CD4-positive, alpha-beta T cell treated with Interleukin-15 for 4 hours (primary cell): ENCODE data around the gene CHRNA3.

Experiments used
- DNase-seq: peaks from one replicate; pipeline ENCODE4 v3.0.0-alpha.2; 2020; ENCODE audit warnings: low spot score

The CHRNA3 gene

GRCh38 chr15:78620527-78621421, at the start of gene CHRNA3:
TSS of gene CHRNA3 (minus strand) at chr15:78620996. CDS start at chr15:78620794, 202 bp downstream.
- no peak for DNase-seq

GRCh38 chr15:78668987-78669386, 48.2 kb upstream of the CHRNA3 start:
- DNase-seq = no peak

- no peak for DNase-seq
Measured at GRCh38 chr15:78667578-78668236, 46.9 kb upstream of the CHRNA3 start.

- DNase-seq = no peak
Measured at GRCh38 chr15:78666010-78666409, 45.2 kb upstream of the CHRNA3 start.

- DNase-seq = no peak
Measured at GRCh38 chr15:78663703-78664102, 42.9 kb upstream of the CHRNA3 start.

GRCh38 chr15:78662028-78662427, 41.2 kb upstream of the CHRNA3 start:
- no peak for DNase-seq

GRCh38 chr15:78661001-78661400, 40.2 kb upstream of the CHRNA3 start:
- DNase-seq = no peak

GRCh38 chr15:78660584-78660983, 39.8 kb upstream of the CHRNA3 start:
- DNase-seq = no peak

- DNase-seq = no peak
Measured at GRCh38 chr15:78658823-78659222, 38.0 kb upstream of the CHRNA3 start.

- DNase-seq = no peak
Measured at GRCh38 chr15:78654272-78654671, 33.5 kb upstream of the CHRNA3 start.

- no peak for DNase-seq
Measured at GRCh38 chr15:78651930-78652615, 31.3 kb upstream of the CHRNA3 start.

GRCh38 chr15:78651007-78651406, 30.2 kb upstream of the CHRNA3 start:
- DNase-seq = no peak

- no peak for DNase-seq
Measured at GRCh38 chr15:78650022-78650421, 29.2 kb upstream of the CHRNA3 start.

- no peak for DNase-seq
Measured at GRCh38 chr15:78645009-78645408, 24.2 kb upstream of the CHRNA3 start.

- DNase-seq = no peak
Measured at GRCh38 chr15:78642331-78642730, 21.5 kb upstream of the CHRNA3 start.

GRCh38 chr15:78641749-78642275, 21.0 kb upstream of the CHRNA3 start:
- DNase-seq = no peak

GRCh38 chr15:78641102-78641748, 20.4 kb upstream of the CHRNA3 start, which contains the start of gene CHRNB4:
TSS of gene CHRNB4 (minus strand) at chr15:78641210. CDS start at chr15:78641133, 77 bp downstream.
- DNase-seq = no peak

- DNase-seq = no peak
Measured at GRCh38 chr15:78640527-78641101, 19.8 kb upstream of the CHRNA3 start.

GRCh38 chr15:78638658-78639314, 18.0 kb upstream of the CHRNA3 start:
- DNase-seq = peak; percentile 17

- DNase-seq = no peak
Measured at GRCh38 chr15:78637776-78638435, 17.1 kb upstream of the CHRNA3 start.
